Neural cell (in vitro differentiated cells): ENCODE data around the gene EFR3B. TPM values are rescaled to one million over a fixed set of nuclear protein-coding genes. Genes with fewer than 3 reads are reported as not detected.

Source experiments
- H2AFZ ChIP-seq: fragments of 200-600, 300-800 bp; sonication (generic), shearing (Covaris generic); 2 replicates; pipeline ENCODE4 v1.6.0; 2014; ENCODE audit warnings: low read depth, mild to moderate bottlenecking, antibody characterized with exemption, low read length, moderate library complexity
- H3F3A ChIP-seq: fragments of 200-600 bp; shearing (Covaris generic); 2 replicates; pipeline ENCODE4 v1.6.1; 2016; ENCODE audit warnings: mild to moderate bottlenecking, moderate library complexity, mixed read lengths, antibody characterized with exemption, low read length; ENCODE audit not compliant: insufficient read depth, poor library complexity, severe bottlenecking
- H3K27ac ChIP-seq: fragments of 200-600, 300-800 bp; sonication (generic), shearing (Covaris generic); 2 replicates; pipeline ENCODE4 v1.5.1; 2014; ENCODE audit warnings: mild to moderate bottlenecking, low read length, moderate library complexity
- H3K27me3 ChIP-seq: fragments of 300-800, 200-600 bp; sonication (generic), shearing (Covaris generic); 2 replicates; pipeline ENCODE4 v1.6.0; 2014; ENCODE audit warnings: mild to moderate bottlenecking, low read depth, low read length, moderate library complexity; ENCODE audit not compliant: insufficient read depth
- H3K36me3 ChIP-seq: fragments of 300-800, 200-600 bp; sonication (generic), shearing (Covaris generic); 2 replicates; pipeline ENCODE4 v1.5.1; 2014; ENCODE audit warnings: mild to moderate bottlenecking, antibody characterized with exemption, low read length, moderate library complexity; ENCODE audit not compliant: insufficient read depth
- H3K4me2 ChIP-seq: fragments of 300-800, 200-600 bp; sonication (generic), shearing (Covaris generic); 2 replicates; pipeline ENCODE4 v1.6.0; 2014; ENCODE audit warnings: mild to moderate bottlenecking, low read length
- H3K4me3 ChIP-seq: fragments of 300-800, 200-600 bp; sonication (generic), shearing (Covaris generic); 2 replicates; pipeline ENCODE4 v1.5.1; 2014; ENCODE audit warnings: mild to moderate bottlenecking, low read length, moderate library complexity
- H3K79me2 ChIP-seq: fragments of 200-600 bp; shearing (Covaris generic); replicated peaks from 2 replicates; pipeline ENCODE4 v1.6.0; 2014; ENCODE audit warnings: mild to moderate bottlenecking, low read length, moderate library complexity; ENCODE audit not compliant: insufficient read depth
- H3K9ac ChIP-seq: fragments of 300-800, 200-600 bp; sonication (generic), shearing (Covaris generic); 2 replicates; pipeline ENCODE4 v1.6.1; 2016; ENCODE audit warnings: mild to moderate bottlenecking, low read length, mixed read lengths
- H3K9me2 ChIP-seq: fragments of 200-600 bp; shearing (Covaris generic); 2 replicates; pipeline ENCODE4 v1.6.1; 2016; ENCODE audit warnings: mild to moderate bottlenecking, low read length, mixed read lengths; ENCODE audit not compliant: insufficient read depth
- H3K9me3 ChIP-seq: fragments of 200-600, 300-800 bp; sonication (generic), shearing (Covaris generic); 2 replicates; pipeline ENCODE4 v1.6.1; 2016; ENCODE audit warnings: mild to moderate bottlenecking, mixed run types, low read length, moderate library complexity, mixed read lengths
- H4K20me1 ChIP-seq: fragments of 200-600 bp; shearing (Covaris generic); 2 replicates; pipeline ENCODE4 v1.6.1; 2016; ENCODE audit warnings: mild to moderate bottlenecking, mixed run types; ENCODE audit not compliant: insufficient read depth
- EP300 ChIP-seq: fragments of 450-650 bp; conservative IDR thresholded peaks from 2 replicates; pipeline ENCODE4 v1.6.1; 2014; ENCODE audit warnings: antibody characterized with exemption, mild to moderate bottlenecking, moderate library complexity; ENCODE audit not compliant: poor library complexity, severe bottlenecking
- EZH2 ChIP-seq: fragments of 200-600, 300-800 bp; shearing (Covaris generic), sonication (generic); IDR thresholded peaks from 2 replicates; pipeline ENCODE4 v1.6.1; 2014; ENCODE audit warnings: antibody characterized with exemption, low read length, borderline replicate concordance, mild to moderate bottlenecking; ENCODE audit not compliant: insufficient read depth, poor library complexity, severe bottlenecking
- MXI1 ChIP-seq: fragments of 450-650 bp; conservative IDR thresholded peaks from 2 replicates; pipeline ENCODE4 v1.6.1; 2014; ENCODE audit warnings: antibody characterized with exemption, mild to moderate bottlenecking; ENCODE audit not compliant: poor library complexity, severe bottlenecking
- POLR2AphosphoS5 ChIP-seq: IDR thresholded peaks from 2 replicates; pipeline ENCODE4 v1.6.1; 2012
- RAD21 ChIP-seq: fragments of 450-650 bp; conservative IDR thresholded peaks from 2 replicates; pipeline ENCODE4 v1.6.1; 2014; ENCODE audit warnings: antibody characterized with exemption, mild to moderate bottlenecking, moderate library complexity
- SMC3 ChIP-seq: fragments of 450-650 bp; conservative IDR thresholded peaks from 2 replicates; pipeline ENCODE4 v1.6.1; 2014; ENCODE audit warnings: antibody characterized with exemption, mild to moderate bottlenecking, moderate library complexity; ENCODE audit not compliant: poor library complexity
- TAF1 ChIP-seq: IDR thresholded peaks from 2 replicates; pipeline ENCODE4 v1.6.1; 2012; ENCODE audit warnings: low read depth
- polyA plus RNA-seq: library from polyadenylated mRNA; depleted of rRNA; stranded (reverse); fragments of >200 nt; gene quantifications from 2 replicates; pipeline ENCODE4 v1.2.3, GENCODE V29; 2014
- TF ChIP-seq, protein P1 (sequence below): IDR thresholded peaks from 2 replicates; pipeline ENCODE4 v1.6.1; 2012; ENCODE audit warnings: borderline replicate concordance
- TF ChIP-seq, protein P2 (sequence below): fragments of 450-650 bp; IDR thresholded peaks from 2 replicates; pipeline ENCODE4 v1.5.1; 2014; ENCODE audit warnings: antibody characterized with exemption, mild to moderate bottlenecking, moderate library complexity; ENCODE audit not compliant: poor library complexity, severe bottlenecking

The EFR3B gene
- polyA plus RNA-seq, 1 donor from 2014 or later = 29.3 TPM

DNA sequence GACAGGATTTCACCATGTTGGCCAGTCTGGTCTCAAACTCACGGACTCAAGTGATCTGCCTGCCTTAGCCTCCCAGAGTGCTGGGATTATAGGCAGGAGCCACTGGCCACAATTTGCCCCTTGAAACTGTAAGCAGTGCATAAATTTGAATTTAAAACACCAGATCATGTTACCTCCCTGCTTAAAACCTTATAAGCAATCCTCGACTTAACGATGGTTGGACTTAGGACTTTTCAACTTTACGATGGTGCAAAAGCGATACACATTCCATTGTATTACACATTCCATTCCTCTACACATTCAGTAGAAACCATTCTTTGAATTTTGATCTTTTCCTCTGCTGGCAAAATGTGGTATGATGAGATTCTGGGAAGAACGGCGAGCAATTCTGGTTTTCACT is 23.2 kb upstream of the EFR3B start:
- no peaks in the 10 kb centered on the region for H3K9me2 ChIP-seq
- no peak overlapping the region for H3K4me3 ChIP-seq
- H3K4me2 ChIP-seq = no peak overlapping the region

DNA sequence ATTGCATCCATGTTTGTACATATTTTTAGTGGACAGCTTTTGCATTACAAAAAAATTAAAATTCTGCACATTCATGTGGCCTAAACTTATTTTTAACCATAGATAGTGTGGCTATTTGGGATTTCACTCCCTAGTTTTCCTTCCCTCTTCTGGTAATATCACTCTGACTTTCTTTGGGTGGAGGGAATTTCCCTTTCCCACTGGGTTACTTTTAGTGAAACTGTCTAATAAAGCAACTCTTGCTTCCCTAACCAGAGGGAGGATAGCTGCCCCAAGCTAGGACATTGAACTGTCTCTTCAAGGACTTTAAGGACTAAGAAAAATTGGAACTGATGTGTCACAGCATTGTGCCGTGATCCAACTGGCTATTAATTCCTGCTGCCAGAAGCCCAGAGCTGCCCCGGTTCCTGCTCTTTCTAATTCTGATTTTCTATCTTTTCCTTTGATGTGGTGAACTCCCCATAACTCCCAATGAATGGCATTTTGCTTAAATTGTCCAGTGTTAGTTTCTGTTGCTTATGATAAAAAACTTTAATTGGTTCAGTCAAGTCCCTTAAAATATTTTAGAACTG is 20.0 kb upstream of the EFR3B start:
- Histone ChIP-seq H3K4me3 (no peak overlapping the region), H3K36me3 (no peaks in the 10 kb centered on the region), H2AFZ (no peak overlapping the region), H3K4me2 (no peak overlapping the region), H3F3A (no peaks in the 10 kb centered on the region), H3K27me3 (no peaks in the 10 kb centered on the region), H4K20me1 (no peaks in the 10 kb centered on the region), H3K9me2 (no peaks in the 10 kb centered on the region), H3K27ac (no peak overlapping the region), H3K79me2 (no peaks in the 10 kb centered on the region), H3K9me3 (no peaks in the 10 kb centered on the region), H3K9ac (no peak overlapping the region)
- TF ChIP-seq POLR2AphosphoS5 = no peak
- TF ChIP-seq, protein P1, sequence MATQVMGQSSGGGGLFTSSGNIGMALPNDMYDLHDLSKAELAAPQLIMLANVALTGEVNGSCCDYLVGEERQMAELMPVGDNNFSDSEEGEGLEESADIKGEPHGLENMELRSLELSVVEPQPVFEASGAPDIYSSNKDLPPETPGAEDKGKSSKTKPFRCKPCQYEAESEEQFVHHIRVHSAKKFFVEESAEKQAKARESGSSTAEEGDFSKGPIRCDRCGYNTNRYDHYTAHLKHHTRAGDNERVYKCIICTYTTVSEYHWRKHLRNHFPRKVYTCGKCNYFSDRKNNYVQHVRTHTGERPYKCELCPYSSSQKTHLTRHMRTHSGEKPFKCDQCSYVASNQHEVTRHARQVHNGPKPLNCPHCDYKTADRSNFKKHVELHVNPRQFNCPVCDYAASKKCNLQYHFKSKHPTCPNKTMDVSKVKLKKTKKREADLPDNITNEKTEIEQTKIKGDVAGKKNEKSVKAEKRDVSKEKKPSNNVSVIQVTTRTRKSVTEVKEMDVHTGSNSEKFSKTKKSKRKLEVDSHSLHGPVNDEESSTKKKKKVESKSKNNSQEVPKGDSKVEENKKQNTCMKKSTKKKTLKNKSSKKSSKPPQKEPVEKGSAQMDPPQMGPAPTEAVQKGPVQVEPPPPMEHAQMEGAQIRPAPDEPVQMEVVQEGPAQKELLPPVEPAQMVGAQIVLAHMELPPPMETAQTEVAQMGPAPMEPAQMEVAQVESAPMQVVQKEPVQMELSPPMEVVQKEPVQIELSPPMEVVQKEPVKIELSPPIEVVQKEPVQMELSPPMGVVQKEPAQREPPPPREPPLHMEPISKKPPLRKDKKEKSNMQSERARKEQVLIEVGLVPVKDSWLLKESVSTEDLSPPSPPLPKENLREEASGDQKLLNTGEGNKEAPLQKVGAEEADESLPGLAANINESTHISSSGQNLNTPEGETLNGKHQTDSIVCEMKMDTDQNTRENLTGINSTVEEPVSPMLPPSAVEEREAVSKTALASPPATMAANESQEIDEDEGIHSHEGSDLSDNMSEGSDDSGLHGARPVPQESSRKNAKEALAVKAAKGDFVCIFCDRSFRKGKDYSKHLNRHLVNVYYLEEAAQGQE = no peak
- no peak for TF ChIP-seq RAD21
- no peak for TF ChIP-seq EZH2
- no peak for TF ChIP-seq EP300
- no peak for TF ChIP-seq SMC3
- no peak for TF ChIP-seq TAF1
- TF ChIP-seq MXI1 = no peak
- TF ChIP-seq, protein P2, sequence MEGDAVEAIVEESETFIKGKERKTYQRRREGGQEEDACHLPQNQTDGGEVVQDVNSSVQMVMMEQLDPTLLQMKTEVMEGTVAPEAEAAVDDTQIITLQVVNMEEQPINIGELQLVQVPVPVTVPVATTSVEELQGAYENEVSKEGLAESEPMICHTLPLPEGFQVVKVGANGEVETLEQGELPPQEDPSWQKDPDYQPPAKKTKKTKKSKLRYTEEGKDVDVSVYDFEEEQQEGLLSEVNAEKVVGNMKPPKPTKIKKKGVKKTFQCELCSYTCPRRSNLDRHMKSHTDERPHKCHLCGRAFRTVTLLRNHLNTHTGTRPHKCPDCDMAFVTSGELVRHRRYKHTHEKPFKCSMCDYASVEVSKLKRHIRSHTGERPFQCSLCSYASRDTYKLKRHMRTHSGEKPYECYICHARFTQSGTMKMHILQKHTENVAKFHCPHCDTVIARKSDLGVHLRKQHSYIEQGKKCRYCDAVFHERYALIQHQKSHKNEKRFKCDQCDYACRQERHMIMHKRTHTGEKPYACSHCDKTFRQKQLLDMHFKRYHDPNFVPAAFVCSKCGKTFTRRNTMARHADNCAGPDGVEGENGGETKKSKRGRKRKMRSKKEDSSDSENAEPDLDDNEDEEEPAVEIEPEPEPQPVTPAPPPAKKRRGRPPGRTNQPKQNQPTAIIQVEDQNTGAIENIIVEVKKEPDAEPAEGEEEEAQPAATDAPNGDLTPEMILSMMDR = no peak

More for the DNA sequence above, 23.2 kb upstream of the EFR3B start:
- TF ChIP-seq, protein P2 = no peak
- TF ChIP-seq EZH2 = no peak
- TF ChIP-seq, protein P1 = no peak
- no peak for TF ChIP-seq EP300
- TF ChIP-seq SMC3 = no peak
- TF ChIP-seq RAD21 = no peak
- H4K20me1 ChIP-seq = no peaks in the 10 kb centered on the region
- H3F3A ChIP-seq = no peaks in the 10 kb centered on the region
- no peak overlapping the region for H2AFZ ChIP-seq
- no peaks in the 10 kb centered on the region for H3K27me3 ChIP-seq
- no peaks in the 10 kb centered on the region for H3K36me3 ChIP-seq
- no peak overlapping the region for H3K9ac ChIP-seq
- H3K9me3 ChIP-seq = no peaks in the 10 kb centered on the region
- H3K79me2 ChIP-seq = no peaks in the 10 kb centered on the region
- H3K27ac ChIP-seq = no peak overlapping the region
